HG03565 (cell line): ENCODE measurements around the gene CES3.
"Not testable (repeated sequence)": the region's sequence is repeated elsewhere in the genome, so short reads cannot be mapped to it uniquely, and the experiment has no call there.

Experiments used
- ATAC-seq: cut with Tn5 transposase; IDR thresholded peaks from one replicate; pipeline ENCODE4 v1.9.1; 2021; ENCODE audit warnings: mild to moderate bottlenecking, moderate library complexity; ENCODE audit not compliant: unreplicated experiment

CES3 gene

DNA sequence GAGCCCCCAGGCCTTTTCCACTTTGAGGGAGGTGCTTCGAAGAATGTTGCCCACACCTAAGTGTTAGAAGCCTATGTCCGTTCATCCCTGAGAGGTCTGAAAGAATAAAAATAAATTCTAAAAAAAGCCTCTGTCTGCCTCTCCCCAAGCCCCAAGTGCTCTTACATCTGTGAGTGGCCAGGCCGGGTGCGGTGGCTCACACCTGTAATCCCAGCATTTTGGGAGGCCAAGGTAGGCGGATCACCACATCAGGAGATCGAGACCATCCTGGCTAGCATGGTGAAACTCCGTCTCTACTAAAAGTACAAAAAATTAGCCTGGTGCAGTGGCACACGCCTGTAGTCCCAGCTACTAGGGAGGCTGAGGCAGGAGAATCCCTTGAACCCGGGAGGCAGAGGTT lies 16.1 kb upstream of the CES3 start:
- ATAC-seq = not testable (repeated sequence)

- no peak for ATAC-seq
These were observed 15.1 kb upstream of the CES3 start for GRCh38 chr16:66945939-66946338.

- no peak for ATAC-seq
These were observed 14.5 kb upstream of the CES3 start for GRCh38 chr16:66946541-66946940.

DNA sequence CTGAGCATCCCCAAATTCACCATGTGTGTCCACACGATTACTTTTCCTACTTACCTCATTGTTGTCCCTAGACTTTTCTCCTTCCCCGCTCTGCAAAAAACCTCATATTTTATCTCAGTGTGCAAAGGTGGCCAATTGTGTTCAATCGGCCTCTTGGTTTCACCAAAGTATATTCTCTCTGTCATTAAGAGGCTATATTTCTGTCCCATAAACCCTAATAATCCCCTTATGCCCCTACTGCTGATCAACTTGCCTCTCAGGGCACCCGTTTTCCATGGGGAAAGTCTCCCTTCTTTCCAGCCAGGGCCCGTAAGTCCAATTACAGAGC lies 14.1 kb upstream of the CES3 start:
- ATAC-seq = no peak

GRCh38 chr16:66947302-66948065 lies 13.6 kb upstream of the CES3 start:
- peak; percentile 66 for ATAC-seq

- no peak for ATAC-seq
These were observed 12.8 kb upstream of the CES3 start for GRCh38 chr16:66948134-66948836.

DNA sequence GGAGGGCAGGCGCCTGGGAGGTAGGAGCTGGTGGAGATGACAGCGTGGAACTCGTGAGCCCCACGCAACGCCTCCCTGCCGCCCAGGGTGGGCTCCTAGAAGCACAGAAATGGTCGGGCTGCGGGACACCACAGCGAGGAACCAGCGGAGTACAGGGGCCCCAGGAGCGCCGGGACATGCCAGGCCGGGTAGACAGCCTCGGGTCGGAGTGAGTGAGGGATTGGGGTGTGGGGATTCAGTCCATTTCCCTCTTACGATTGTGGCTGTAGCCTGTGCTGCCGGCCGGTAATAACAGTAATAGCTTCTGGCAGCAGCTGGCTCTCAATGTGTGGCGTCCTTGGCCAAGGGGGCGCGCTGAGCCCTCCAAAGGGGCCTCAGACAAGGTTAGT lies 12.2 kb upstream of the CES3 start:
- no peak for ATAC-seq

GRCh38 chr16:66949472-66949871 lies 11.6 kb upstream of the CES3 start:
- no peak for ATAC-seq

DNA sequence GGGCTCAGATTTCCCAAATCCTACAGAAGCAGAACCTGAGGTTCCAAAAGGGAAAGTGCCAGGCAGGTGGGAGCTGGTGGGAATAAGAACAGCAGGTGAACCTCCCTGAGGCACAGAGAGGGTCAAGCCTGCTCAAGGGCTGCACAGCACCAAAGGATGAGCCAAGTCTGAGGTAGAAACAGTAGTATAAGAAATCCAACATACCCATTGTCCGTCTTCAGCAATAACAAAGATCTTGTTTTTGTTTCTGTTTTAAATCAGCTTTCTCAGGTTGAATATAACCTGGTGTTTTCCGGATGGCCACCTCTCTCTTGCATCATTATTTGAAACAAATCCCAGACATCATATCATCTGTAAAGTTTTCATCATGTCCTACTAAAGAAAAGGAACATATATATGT lies 10.6 kb upstream of the CES3 start:
- ATAC-seq = no peak

DNA sequence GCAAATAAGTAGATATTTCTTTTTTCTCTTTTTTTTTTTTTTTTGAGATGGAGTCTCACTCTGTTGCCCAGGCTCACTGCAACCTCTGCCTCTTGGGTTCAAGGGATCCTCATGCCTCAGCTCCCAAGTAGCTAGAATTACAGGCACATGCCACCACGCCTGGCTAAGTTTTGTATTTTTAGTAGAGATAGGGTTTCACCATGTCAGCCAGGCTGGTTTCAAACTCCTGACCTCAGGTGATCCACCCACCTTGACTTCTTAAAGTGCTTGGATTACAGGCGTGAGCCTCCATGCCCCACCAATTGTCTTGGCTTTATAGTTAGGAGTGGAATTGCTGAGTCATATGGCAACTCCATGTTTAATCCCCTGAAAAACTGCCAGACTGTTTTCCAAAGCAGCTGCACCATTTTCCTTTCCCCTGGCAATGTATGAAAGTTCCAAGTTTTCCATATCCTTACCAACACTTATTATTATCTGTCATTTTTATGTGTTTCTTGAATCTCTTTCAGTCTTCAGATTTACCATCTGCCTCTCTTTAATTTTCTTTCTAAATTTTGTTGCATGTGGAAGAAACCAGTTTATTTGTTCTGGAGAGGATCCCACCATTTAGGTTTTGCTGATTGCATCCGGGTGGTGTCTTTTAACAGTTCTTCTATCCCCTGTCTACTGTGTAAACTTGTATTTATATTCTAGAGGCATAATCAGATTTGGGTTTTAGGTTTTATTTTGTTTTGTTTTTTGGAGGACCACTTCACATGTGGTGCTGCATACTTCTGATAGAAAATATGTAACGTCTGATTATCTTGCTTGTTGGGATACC lies 9.9 kb upstream of the CES3 start:
- no peak for ATAC-seq

DNA sequence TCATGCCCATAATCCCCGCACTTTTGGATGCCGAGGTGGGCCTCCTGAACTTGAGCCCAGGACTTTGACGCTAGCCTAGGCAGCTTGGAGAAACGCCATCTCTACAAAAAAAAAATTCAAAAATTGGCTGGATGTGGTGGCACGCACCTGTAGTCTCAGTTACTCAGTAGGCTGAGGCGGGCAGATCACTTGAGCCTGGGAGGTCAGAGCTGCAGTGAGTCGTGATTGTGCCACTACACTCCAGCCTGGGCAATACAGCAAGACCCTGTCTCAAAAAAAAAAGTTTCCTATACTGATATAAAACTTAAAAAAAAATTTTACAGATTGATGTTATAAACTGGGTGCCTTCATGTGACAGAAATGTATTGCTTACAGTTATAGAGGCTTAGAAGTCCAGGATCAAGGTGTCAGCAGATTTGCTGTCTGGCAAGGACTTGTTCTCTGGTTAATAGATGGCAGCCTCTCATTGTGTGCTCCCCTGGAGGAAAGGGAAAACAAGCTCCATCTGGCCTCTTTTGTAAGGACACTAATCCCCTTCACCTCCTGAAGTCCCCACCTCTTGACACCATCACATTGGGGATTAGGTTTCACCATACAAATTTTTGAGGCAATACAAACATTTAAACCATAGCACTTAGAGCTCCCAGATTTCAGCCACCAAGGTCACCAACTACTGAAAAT lies 8.5 kb upstream of the CES3 start:
- ATAC-seq = no peak

DNA sequence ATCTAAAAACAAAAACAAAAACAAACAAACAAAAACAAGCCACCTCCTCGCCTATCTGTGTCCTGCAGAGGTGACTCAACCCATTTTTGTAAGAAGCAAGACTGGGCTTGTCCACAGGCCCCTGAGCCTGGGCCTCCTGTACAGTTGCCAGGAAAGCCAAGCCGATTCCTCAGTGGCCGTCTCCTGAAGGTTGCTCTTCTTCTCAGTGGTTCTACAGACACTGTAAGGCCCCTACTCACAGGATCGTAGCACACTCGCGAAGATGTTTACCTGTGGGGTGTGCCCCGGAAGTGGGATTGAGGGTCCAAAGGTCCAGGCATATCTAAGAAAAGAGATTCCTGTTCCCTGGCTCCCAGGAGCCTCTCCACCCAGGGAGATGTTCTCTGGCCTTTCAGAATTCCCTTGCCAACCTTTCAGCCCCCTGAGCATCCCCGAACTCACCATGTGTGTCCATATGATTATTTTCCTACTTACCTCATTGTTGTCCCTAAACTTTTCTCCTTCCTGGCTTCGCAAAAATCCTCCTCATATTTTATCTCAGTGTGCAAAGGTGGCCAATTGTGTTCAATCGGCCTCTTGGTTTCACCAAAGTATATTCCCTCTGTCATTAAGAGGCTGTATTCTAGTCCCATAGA lies 7.5 kb upstream of the CES3 start:
- ATAC-seq = no peak

DNA sequence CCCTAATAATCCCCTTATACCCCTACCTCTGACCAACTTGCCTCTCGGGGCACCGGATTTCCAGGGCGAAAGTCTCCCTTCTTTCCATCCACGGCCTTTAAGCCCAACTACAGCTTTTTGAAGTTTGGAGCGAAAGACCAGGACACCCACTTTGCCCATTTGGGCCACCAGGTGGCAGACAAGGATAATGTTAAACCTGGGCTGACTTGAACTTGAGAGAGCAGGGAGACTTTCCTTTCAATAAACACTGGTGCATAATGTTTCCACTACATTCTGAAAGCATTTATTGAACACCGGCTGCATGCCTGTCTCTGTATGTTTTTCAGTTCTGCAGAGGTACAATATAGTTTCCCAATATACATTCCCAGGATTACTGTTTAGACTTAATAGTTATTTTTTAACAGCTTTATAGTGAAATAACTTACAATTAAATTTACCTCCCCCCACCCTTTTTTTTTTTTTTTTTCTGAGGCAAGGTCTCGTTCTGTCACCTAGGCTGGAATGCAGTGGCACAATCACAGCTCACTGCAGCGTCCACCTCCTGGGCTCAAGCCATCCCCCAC lies 6.9 kb upstream of the CES3 start:
- no peak for ATAC-seq

DNA sequence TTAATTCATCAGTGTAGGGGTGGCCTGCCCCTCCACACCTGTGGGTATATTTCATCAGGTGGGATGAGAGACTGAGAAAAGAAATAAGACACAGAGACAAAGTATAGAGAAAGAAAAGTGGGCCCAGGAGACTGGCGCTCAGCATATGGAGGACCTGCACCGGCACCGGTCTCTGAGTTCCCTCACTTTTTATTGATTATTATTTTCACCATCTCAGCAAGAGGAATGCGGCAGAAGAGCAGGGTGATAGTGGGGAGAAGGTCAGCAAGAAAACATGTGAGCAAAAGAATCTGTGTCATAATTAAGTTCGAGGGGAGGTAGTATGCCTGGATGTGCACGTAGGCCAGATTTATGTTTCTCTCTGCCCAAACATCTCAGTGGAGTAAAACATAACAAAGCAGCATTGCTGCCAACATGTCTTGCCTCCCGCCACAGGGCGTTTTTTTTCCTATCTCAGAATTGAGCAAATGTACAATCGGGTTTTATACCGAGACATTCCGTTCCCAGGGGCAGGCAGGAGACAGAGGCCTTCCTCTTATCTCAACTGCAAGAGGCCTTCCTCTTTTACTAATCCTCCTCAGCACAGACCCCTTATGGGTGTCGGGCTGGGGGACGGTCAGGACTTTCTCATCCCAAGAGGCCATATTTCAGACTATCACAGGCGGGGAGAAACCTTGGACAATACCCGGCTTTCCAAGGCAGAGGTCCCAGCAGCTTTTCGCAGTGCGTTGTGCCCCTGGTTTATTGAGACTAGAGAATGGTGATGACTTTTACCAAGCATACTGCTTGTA lies 5.5 kb upstream of the CES3 start:
- ATAC-seq = not testable (repeated sequence)

DNA sequence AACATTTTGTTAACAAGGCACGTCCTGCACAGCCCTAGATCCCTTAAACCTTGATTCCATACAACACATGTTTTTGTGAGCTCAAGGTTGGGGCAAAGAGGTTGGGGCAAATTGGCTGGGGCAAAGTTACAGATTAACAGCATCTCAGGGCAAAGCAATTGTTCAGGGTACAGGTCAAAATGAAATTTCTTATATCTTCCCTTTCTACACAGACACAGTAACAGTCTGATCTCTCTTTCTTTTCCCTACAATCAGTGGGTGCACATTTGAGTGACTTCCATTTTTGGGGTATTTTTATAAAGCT lies 5.0 kb upstream of the CES3 start:
- not testable (repeated sequence) for ATAC-seq

DNA sequence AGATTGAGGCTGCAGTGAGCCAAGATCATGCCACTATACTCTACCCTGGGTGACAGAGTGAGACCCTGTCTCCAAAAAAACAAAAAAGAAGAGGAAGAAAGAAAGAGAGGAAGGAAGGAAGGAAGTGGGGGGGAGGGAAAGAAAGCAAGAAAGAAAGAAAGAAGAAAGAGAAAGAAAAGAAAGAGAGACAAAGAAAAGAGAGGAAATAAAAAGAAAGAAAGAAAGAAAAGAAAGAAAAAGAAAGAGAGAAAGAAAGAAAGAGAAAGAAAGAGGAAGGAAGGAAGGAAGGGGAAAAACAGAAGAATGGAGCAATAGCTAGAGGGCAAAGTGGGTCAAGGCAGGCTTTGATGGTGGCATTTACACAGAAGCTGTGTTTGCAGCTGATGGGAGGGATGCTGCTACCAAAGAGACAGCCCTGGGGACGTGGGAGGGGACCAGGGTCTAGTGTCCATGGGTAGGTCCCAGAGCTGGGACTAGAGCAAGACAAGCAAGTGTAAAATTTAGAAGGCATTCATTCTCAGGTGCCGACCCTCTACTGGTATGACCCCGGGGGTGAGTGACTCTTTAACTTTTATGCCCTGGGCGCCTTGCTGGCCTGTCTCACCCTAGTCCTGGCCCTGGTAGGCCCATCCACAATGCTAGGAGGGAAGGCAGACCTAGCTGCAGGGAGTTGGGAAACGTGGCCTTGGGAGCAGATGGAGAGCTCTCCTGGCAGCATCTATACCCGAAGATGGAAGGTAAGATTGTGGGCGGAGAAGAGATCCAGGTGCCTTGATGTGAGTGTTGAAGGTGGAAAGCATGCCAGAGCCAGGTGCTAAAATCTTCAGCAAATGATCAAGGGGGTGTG lies 2.0 kb upstream of the CES3 start:
- no peak for ATAC-seq

GRCh38 chr16:66959704-66960161 lies 1.3 kb upstream of the CES3 start:
- ATAC-seq = no peak

DNA sequence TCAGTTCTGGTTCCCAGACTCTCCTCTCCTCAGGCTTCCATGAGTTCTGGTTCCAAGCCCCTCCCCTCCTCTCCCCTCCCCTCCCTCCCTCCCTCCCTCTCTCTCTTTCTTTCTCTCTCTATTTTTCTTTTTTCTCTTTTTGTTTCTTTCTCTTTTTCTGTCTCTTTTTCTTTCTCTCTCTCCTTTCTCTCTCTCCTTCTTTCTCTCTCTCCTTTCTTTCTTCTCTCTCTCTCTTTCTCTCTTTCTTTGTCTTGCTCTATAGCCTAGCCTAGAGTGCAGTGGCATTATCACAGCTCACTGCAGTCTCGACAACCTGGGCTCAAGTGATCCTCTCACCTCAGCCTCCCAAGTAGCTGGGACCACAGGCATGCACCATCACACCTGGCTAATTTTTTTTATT lies 796 bp upstream of the CES3 start:
- no peak for ATAC-seq

- ATAC-seq = no peak
These were observed 848 bp downstream of the CES3 start for GRCh38 chr16:66961914-66962313.
